ENCODE measurements around the gene CAMK2B. TPM values are rescaled to one million over a fixed set of nuclear protein-coding genes. Genes with fewer than 3 reads are reported as not detected.

CAMK2B gene
- total RNA-seq = 10 to 100 TPM; 21.9 to 60.2 TPM
- polyA plus RNA-seq (ENCODE audit: insufficient read length in 2 of 2) = 100 to 1,000 TPM; 132 to 145 TPM
- long read RNA-seq, donor 1, transcript CAMK2B-216 (21 exons, 2,097 nt) = minor isoform, 5 of 30 reads
- long read RNA-seq, donor 1, transcript CAMK2B-201 (20 exons, 1,652 nt) = major isoform, 10 of 30 reads
- long read RNA-seq, donor 1, partial matches to known transcripts = 13 of 30 reads
- long read RNA-seq, donor 1, other reads (novel, unspliced or antisense) = 0 of 30 reads
- long read RNA-seq, donor 2, partial matches to known transcripts = 0 of 3 reads
- long read RNA-seq, donor 2, other reads (novel, unspliced or antisense) = 0 of 3 reads
- long read RNA-seq, donor 3, partial matches to known transcripts = 0 of 4 reads
- long read RNA-seq, donor 3, other reads (novel, unspliced or antisense) = 0 of 4 reads
- long read RNA-seq, donor 4 = 0 reads

DNA sequence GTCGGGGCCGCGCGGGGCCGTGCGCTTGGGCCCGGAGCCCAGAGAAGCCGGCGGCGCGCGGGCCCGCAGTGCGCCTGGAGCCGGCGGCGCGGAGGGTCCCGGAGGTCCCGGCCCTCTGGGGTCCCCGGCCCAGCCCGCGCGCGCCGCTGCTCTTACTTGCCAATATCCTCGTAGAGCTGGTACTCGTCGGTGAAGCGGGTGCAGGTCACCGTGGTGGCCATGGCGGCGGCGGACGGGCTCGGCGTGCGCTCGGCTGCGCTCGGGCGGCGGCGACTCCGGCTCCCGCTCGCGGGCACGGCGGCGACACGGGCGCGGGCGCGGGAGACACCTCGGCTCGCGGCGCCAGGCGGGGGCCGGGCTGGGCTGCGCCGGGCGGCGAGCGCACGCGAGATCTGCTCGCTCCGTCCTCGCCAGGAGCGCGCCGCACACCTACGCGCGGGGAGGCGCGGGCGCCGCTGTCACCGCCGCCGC, at the start of gene CAMK2B:
Gene CAMK2B (minus strand): TSS at position 394 of the 471 bp plus-strand sequence. CDS start 173 bp downstream, at position 221.
- Histone ChIP-seq H3K27ac (ENCODE audit: low read depth, low read length) (no peak within 1 kb of the TSS), H3K4me1 (ENCODE audit: control insufficient read depth, insufficient read depth, low read length) (peaks cover 59% of the 10 kb centered on the region), H3K9me3 (ENCODE audit: control insufficient read depth, insufficient read depth, low read length) (no peaks in the 10 kb centered on the region), H3K36me3 (ENCODE audit: control insufficient read depth, insufficient read depth, low read length) (peaks cover 16% of the 10 kb centered on the region), H3K27me3 (ENCODE audit: control insufficient read depth, insufficient read depth, low read length) (peaks cover 19% of the 10 kb centered on the region), H3K4me3 (ENCODE audit: low read depth, low read length) (peak within 1 kb of the TSS; percentile 36)
- WGBS (ENCODE audit: insufficient coverage) = under 1% methylated on average over 85 of the region's 85 CpGs
- peak in 2 of 6 donors; percentile 74 to 86 for DNase-seq (ENCODE audit: low read depth in 4 of 6, low spot score in 6 of 6)

DNA sequence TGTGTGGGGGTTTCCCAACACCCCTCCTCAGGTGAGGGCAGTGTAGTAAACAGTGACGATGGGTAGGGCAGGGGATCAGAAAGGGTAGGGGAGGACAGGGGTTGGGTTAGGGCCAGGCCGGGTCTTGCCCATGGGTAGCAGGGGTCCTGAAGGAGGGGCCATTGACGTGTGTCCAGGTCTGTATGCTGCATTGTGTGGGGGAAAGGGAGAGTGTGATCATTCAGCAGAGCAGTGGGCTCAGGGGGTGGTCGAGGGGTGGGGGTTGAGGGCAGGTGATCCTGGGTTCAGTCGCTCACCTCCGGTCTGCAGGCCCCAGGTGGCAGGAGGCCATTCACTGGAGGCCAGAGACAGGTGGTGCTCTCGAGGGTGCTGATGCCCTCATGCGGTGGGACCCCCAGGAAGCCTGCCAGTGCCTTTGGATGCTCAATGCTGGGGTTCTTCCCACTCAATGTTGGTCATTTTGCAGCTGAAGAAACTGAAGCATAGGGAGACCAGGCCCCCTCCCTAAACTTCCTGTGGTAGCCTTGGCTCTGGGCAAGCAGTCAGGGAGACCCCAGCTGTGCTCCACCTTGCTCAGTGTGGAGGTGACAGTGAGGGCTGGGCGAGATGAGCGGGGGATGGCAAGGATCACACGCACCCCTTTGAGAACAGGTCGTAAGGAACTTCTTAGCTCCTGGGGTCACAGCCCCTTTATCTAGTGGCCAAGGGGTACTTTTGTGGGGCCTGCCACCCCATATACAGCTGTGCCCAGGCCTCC, 48.8 kb upstream of the CAMK2B start:
- Histone ChIP-seq H3K9me3 (ENCODE audit: control insufficient read depth, insufficient read depth, low read length) (no peaks in the 10 kb centered on the region), H3K27ac (ENCODE audit: low read depth, low read length) (no peak overlapping the region), H3K4me1 (ENCODE audit: control insufficient read depth, insufficient read depth, low read length) (no peaks in the 10 kb centered on the region), H3K27me3 (ENCODE audit: control insufficient read depth, insufficient read depth, low read length) (no peaks in the 10 kb centered on the region), H3K4me3 (ENCODE audit: low read depth, low read length) (no peak overlapping the region), H3K36me3 (ENCODE audit: control insufficient read depth, insufficient read depth, low read length) (no peaks in the 10 kb centered on the region)
- DNase-seq (ENCODE audit: low read depth in 4 of 6, low spot score in 6 of 6) = no peak
- WGBS (ENCODE audit: insufficient coverage) = 83% methylated on average over 12 of the region's 12 CpGs

DNA sequence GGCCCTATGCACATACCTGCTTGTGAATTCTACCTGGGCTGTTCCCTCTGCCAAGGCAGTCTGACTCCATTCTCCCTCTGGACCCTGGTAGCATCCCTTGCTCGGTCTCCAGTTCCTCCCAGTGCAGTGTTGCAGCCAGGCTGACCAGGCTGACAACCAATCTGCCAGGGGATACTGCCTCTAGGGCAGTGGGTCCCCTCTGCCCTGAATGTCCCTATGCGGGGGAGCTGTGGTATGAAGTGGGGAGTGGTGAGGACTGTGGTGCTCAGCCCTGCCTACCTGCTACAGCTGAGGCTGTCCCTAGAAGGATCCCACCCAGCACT, 48.0 kb upstream of the CAMK2B start:
- H3K9me3 ChIP-seq (ENCODE audit: control insufficient read depth, insufficient read depth, low read length) = no peaks in the 10 kb centered on the region
- DNase-seq (ENCODE audit: low read depth in 4 of 6, low spot score in 6 of 6) = no peak
- no peaks in the 10 kb centered on the region for H3K4me1 ChIP-seq (ENCODE audit: control insufficient read depth, insufficient read depth, low read length)
- WGBS (ENCODE audit: insufficient coverage) = 57% methylated on average over 1 of the region's 2 CpGs
- H3K4me3 ChIP-seq (ENCODE audit: low read depth, low read length) = no peak overlapping the region
- H3K27ac ChIP-seq (ENCODE audit: low read depth, low read length) = no peak overlapping the region
- H3K36me3 ChIP-seq (ENCODE audit: control insufficient read depth, insufficient read depth, low read length) = no peaks in the 10 kb centered on the region
- no peaks in the 10 kb centered on the region for H3K27me3 ChIP-seq (ENCODE audit: control insufficient read depth, insufficient read depth, low read length)

DNA sequence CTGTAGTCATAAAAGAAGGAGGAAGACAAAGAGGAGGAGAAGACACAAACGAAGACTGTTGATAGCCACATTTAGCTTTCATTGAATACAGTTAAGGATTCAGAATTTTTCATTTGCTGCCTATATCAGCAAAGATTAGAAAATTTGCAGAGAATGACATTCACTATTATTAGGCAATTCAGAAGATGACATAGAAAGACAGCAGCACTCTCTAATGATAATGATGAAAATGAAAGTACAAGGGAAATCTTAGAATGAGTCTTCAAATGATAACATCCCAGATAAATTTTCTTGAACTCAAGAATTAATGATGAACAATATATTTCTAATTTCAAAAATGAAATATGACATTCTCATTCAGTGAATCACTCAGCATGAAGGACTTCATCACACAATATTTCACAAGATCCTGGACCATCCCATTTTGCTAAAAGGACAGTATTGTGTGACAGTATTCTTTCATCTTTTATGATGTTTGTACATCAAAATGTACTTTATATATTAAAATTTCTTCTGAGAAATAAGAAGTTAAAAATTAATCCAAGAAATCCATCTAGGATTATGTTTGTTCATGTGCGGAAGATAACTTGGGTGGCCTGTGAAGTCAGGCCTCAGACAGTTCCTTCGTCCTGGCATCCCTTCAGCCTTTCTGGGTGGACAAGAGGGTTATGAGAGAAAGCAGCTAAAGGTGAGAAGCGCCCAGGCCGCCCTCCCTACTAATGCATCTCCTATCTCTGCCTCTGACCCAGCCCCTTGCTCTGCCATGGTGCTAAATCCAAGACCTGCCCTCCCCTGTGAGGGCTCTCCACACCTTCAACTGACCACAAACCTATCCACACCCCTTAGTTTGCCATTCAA, 47.4 kb upstream of the CAMK2B start:
- Histone ChIP-seq H3K9me3 (ENCODE audit: control insufficient read depth, insufficient read depth, low read length) (no peaks in the 10 kb centered on the region), H3K27me3 (ENCODE audit: control insufficient read depth, insufficient read depth, low read length) (no peaks in the 10 kb centered on the region), H3K4me1 (ENCODE audit: control insufficient read depth, insufficient read depth, low read length) (no peaks in the 10 kb centered on the region), H3K4me3 (ENCODE audit: low read depth, low read length) (no peak overlapping the region), H3K36me3 (ENCODE audit: control insufficient read depth, insufficient read depth, low read length) (no peaks in the 10 kb centered on the region), H3K27ac (ENCODE audit: low read depth, low read length) (no peak overlapping the region)
- no peak for DNase-seq (ENCODE audit: low read depth in 4 of 6, low spot score in 6 of 6)
- WGBS (ENCODE audit: insufficient coverage) = 69% methylated on average over 2 of the region's 5 CpGs

DNA sequence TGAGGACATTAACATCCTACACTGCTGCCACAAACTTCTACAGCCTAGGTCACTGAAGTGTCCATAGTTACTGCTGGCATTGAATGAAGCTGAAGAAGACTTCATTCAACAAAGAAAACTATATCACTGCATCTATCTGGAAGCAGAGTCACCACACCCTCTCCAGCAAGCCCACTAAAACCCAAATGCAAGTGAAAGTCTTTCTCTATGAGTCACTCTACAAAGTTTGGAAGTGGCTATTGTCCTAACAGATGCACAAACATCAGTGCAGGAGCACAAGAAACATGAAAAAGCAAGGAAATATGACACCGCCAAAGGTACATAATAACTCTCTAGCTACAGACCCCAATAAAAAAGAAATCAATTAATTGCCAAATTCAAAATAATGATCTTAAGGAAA, 43.5 kb upstream of the CAMK2B start:
- WGBS (ENCODE audit: insufficient coverage) = no CpG with 5 or more reads among the region's 1 CpG
- Histone ChIP-seq H3K4me3 (ENCODE audit: low read depth, low read length) (no peak overlapping the region), H3K4me1 (ENCODE audit: control insufficient read depth, insufficient read depth, low read length) (no peaks in the 10 kb centered on the region), H3K36me3 (ENCODE audit: control insufficient read depth, insufficient read depth, low read length) (no peaks in the 10 kb centered on the region), H3K27me3 (ENCODE audit: control insufficient read depth, insufficient read depth, low read length) (no peaks in the 10 kb centered on the region), H3K27ac (ENCODE audit: low read depth, low read length) (no peak overlapping the region), H3K9me3 (ENCODE audit: control insufficient read depth, insufficient read depth, low read length) (no peaks in the 10 kb centered on the region)
- no peak for DNase-seq (ENCODE audit: low read depth in 4 of 6, low spot score in 6 of 6)

- Histone ChIP-seq H3K27ac (ENCODE audit: low read depth, low read length) (no peak overlapping the region), H3K4me3 (ENCODE audit: low read depth, low read length) (no peak overlapping the region), H3K36me3 (ENCODE audit: control insufficient read depth, insufficient read depth, low read length) (no peaks in the 10 kb centered on the region), H3K27me3 (ENCODE audit: control insufficient read depth, insufficient read depth, low read length) (no peaks in the 10 kb centered on the region), H3K9me3 (ENCODE audit: control insufficient read depth, insufficient read depth, low read length) (no peaks in the 10 kb centered on the region), H3K4me1 (ENCODE audit: control insufficient read depth, insufficient read depth, low read length) (no peaks in the 10 kb centered on the region)
- DNase-seq (ENCODE audit: low read depth in 4 of 6, low spot score in 6 of 6) = no peak
Observed at GRCh38 chr7:44368455-44368854, 43.1 kb upstream of the CAMK2B start.

DNA sequence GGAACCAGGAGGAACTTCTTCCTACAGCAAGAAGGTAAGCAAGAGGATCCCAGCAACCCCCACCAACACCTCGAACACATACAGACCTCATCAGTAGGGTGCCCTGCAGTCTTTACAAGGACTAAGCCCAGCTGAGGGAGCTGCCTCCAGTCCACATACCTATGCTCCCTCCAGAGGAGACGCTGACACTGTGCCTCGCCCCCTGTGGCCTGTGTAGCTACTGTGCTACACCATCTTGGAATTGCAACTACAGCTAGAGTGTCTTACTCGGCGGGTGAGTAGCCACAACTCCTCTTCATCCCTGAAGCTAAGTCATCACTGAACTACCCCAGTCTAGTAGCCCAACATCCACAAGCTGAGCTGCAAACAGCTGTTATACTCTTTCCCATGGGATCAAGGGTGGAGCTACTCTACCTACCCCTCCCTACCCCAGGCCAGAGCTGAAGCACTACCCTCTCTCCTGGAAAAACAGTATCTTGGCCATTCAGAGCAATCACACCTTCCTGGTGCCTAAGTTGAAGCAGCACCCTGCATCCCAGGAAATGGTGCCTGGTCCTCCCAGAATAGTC, 42.2 kb upstream of the CAMK2B start:
- Histone ChIP-seq H3K9me3 (ENCODE audit: control insufficient read depth, insufficient read depth, low read length) (no peaks in the 10 kb centered on the region), H3K27ac (ENCODE audit: low read depth, low read length) (no peak overlapping the region), H3K4me1 (ENCODE audit: control insufficient read depth, insufficient read depth, low read length) (no peaks in the 10 kb centered on the region), H3K4me3 (ENCODE audit: low read depth, low read length) (no peak overlapping the region), H3K36me3 (ENCODE audit: control insufficient read depth, insufficient read depth, low read length) (no peaks in the 10 kb centered on the region), H3K27me3 (ENCODE audit: control insufficient read depth, insufficient read depth, low read length) (no peaks in the 10 kb centered on the region)
- WGBS (ENCODE audit: insufficient coverage) = 84% methylated on average over 5 of the region's 5 CpGs
- no peak for DNase-seq (ENCODE audit: low read depth in 4 of 6, low spot score in 6 of 6)

GRCh38 chr7:44366986-44367385, 41.6 kb upstream of the CAMK2B start:
- Histone ChIP-seq H3K36me3 (ENCODE audit: control insufficient read depth, insufficient read depth, low read length) (no peaks in the 10 kb centered on the region), H3K27me3 (ENCODE audit: control insufficient read depth, insufficient read depth, low read length) (no peaks in the 10 kb centered on the region), H3K9me3 (ENCODE audit: control insufficient read depth, insufficient read depth, low read length) (no peaks in the 10 kb centered on the region), H3K27ac (ENCODE audit: low read depth, low read length) (no peak overlapping the region), H3K4me3 (ENCODE audit: low read depth, low read length) (no peak overlapping the region), H3K4me1 (ENCODE audit: control insufficient read depth, insufficient read depth, low read length) (no peaks in the 10 kb centered on the region)
- WGBS (ENCODE audit: insufficient coverage) = 100% methylated on average over 3 of the region's 4 CpGs
- DNase-seq (ENCODE audit: low read depth in 4 of 6, low spot score in 6 of 6) = no peak

DNA sequence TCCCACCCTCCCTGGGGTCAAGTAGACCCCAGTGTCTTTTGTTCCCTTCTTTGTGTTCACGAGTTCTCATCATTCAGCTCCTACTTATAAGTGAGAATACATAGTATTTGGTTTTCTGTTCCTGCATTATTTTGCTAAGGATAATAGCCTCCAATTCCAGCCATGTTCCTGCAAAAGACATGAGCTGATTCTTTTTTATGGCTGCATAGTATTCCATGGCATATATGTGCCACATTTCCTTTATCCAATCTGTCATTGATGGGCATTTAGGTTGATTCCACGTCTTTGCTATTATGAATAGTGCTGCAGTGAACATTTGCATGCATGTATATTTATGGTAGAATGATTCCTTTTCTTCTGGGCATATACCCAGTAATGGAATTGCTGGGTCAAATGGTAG, 28.3 kb upstream of the CAMK2B start:
- Histone ChIP-seq H3K27me3 (ENCODE audit: control insufficient read depth, insufficient read depth, low read length) (no peaks in the 10 kb centered on the region), H3K9me3 (ENCODE audit: control insufficient read depth, insufficient read depth, low read length) (no peaks in the 10 kb centered on the region), H3K4me3 (ENCODE audit: low read depth, low read length) (no peak overlapping the region), H3K4me1 (ENCODE audit: control insufficient read depth, insufficient read depth, low read length) (peaks cover 11% of the 10 kb centered on the region), H3K36me3 (ENCODE audit: control insufficient read depth, insufficient read depth, low read length) (no peaks in the 10 kb centered on the region), H3K27ac (ENCODE audit: low read depth, low read length) (no peak overlapping the region)
- DNase-seq (ENCODE audit: low read depth in 4 of 6, low spot score in 6 of 6) = no peak
- whole genome bisulfite sequencing (ENCODE audit: insufficient coverage) = no CpG with 5 or more reads among the region's 2 CpGs

All from spinal cord (tissue), 10 donors.